Astrocyte of the cerebellum (primary cell): ENCODE results near the gene FOXA3.
"Not testable (repeated sequence)": the region's sequence is repeated elsewhere in the genome, so short reads cannot be mapped to it uniquely, and the experiment has no call there.

Source experiments
- DNase-seq: peaks from one replicate; pipeline ENCODE4 v3.0.0-alpha.2; 2011; ENCODE audit warnings: low read depth
- H3K4me3 ChIP-seq: 2 replicates; pipeline ENCODE4 v1.5.1; 2011; ENCODE audit warnings: mild to moderate bottlenecking, low read depth, low read length, moderate library complexity
- CTCF ChIP-seq: IDR thresholded peaks from 2 replicates; pipeline ENCODE4 v1.5.1; 2012; ENCODE audit warnings: low read length, low read depth, moderate library complexity, mild to moderate bottlenecking; ENCODE audit errors: missing control alignments
- in situ Hi-C: cut with HindIII; loops from 2 replicates; pipeline ENCODE4 v1.10.0; 2017; ENCODE audit warnings: low sequenced_read_pairs

FOXA3 gene

GRCh38 chr19:45862564-45863334 is 1.4 kb upstream of the FOXA3 start, which contains the start of gene SYMPK:
Gene SYMPK (minus strand): TSS chr19:45863147. CDS start chr19:45854495, 8,652 bp downstream.
- in situ Hi-C loops, result no loop called here
- TF ChIP-seq CTCF, result no peak
- peak within 1 kb of the TSS; percentile 63 for H3K4me3 ChIP-seq
- DNase-seq, result peak; percentile 96

- H3K4me3 ChIP-seq, result peak overlapping the region; percentile 63
- TF ChIP-seq CTCF, result no peak
- in situ Hi-C loops, result no loop called here
- no peak for DNase-seq
Observed at GRCh38 chr19:45863335-45863839, 739 bp upstream of the FOXA3 start.

GRCh38 chr19:45864629-45865082 is 530 bp downstream of the FOXA3 start:
- in situ Hi-C loops, result loop anchor here (5.0 kb wide), 1 partner anchor 63 kb away; no protein-coding TSS in a partner anchor
- no peak for TF ChIP-seq CTCF
- no peak for DNase-seq
- no peak overlapping the region for H3K4me3 ChIP-seq

- DNase-seq, result no peak
- H3K4me3 ChIP-seq, result no peak overlapping the region
- in situ Hi-C loops, result loop anchor here (5.0 kb wide), 1 partner anchor 62 kb away; no protein-coding TSS in a partner anchor
- TF ChIP-seq CTCF, result no peak
Observed at GRCh38 chr19:45865269-45865948, 1.3 kb downstream of the FOXA3 start.

GRCh38 chr19:45866400-45867176 is 2.5 kb downstream of the FOXA3 start:
- no peak overlapping the region for H3K4me3 ChIP-seq
- DNase-seq, result no peak
- in situ Hi-C loops, result loop anchor here (5.0 kb wide), 1 partner anchor 61 kb away; no protein-coding TSS in a partner anchor
- TF ChIP-seq CTCF, result no peak

GRCh38 chr19:45867241-45867640 is 3.1 kb downstream of the FOXA3 start:
- in situ Hi-C loops, result loop anchor here (5.0 kb wide), 1 partner anchor 60 kb away; no protein-coding TSS in a partner anchor
- DNase-seq, H3K4me3 ChIP-seq: not testable (repeated sequence)
